Kidney epithelial cell (primary cell): ENCODE data around the gene SAP30L. TPM values are rescaled to one million over a fixed set of nuclear protein-coding genes. Genes with fewer than 3 reads are reported as not detected.

Experiments
- DNase-seq: peaks from one replicate; pipeline ENCODE4 v3.0.0-alpha.2; 2010; ENCODE audit warnings: low read depth
- H3K27me3 ChIP-seq: 2 replicates; pipeline ENCODE4 v1.6.0; 2011; ENCODE audit warnings: low read length; ENCODE audit not compliant: control insufficient read depth, insufficient read depth
- H3K36me3 ChIP-seq: 2 replicates; pipeline ENCODE4 v1.5.1; 2011; ENCODE audit warnings: low read length; ENCODE audit not compliant: control insufficient read depth, insufficient read depth
- H3K4me3 ChIP-seq: 2 replicates; pipeline ENCODE4 v1.5.1; 2011; ENCODE audit warnings: low read depth, mild to moderate bottlenecking, control low read depth, low read length
- CTCF ChIP-seq: IDR thresholded peaks from 2 replicates; pipeline ENCODE4 v1.5.1; 2011; ENCODE audit warnings: mild to moderate bottlenecking, moderate library complexity, low read length, control low read depth, inconsistent platforms; ENCODE audit not compliant: insufficient read depth, poor library complexity, severe bottlenecking
- total RNA-seq: library from RNA; depleted of rRNA; stranded (reverse); fragments of >200 nt; gene quantifications from 2 replicates; pipeline ENCODE4 v1.2.3, GENCODE V29; 2015

Gene SAP30L
- total RNA-seq, 1 donor from 2014 or later = 30.8 TPM

- TF ChIP-seq CTCF = no peak
- no peaks in the 10 kb centered on the region for H3K27me3 ChIP-seq
- H3K36me3 ChIP-seq = no peaks in the 10 kb centered on the region
- no peak overlapping the region for H3K4me3 ChIP-seq
- DNase-seq = no peak
Observed at GRCh38 chr5:154410786-154411185, 35.0 kb upstream of the SAP30L start.

- Histone ChIP-seq H3K4me3 (no peak overlapping the region), H3K36me3 (no peaks in the 10 kb centered on the region), H3K27me3 (no peaks in the 10 kb centered on the region)
- no peak for TF ChIP-seq CTCF
- no peak for DNase-seq
Observed at GRCh38 chr5:154411338-154411737, 34.5 kb upstream of the SAP30L start.

GRCh38 chr5:154412316-154412715, 33.5 kb upstream of the SAP30L start:
- no peak for DNase-seq
- TF ChIP-seq CTCF = no peak
- H3K4me3 ChIP-seq = no peak overlapping the region
- H3K36me3 ChIP-seq = peaks cover 2% of the 10 kb centered on the region
- no peaks in the 10 kb centered on the region for H3K27me3 ChIP-seq

- DNase-seq = no peak
- Histone ChIP-seq H3K27me3 (no peaks in the 10 kb centered on the region), H3K4me3 (no peak overlapping the region), H3K36me3 (peaks cover 2% of the 10 kb centered on the region)
- TF ChIP-seq CTCF = no peak
Observed at GRCh38 chr5:154412925-154413324, 32.9 kb upstream of the SAP30L start.

GRCh38 chr5:154415114-154415513, 30.7 kb upstream of the SAP30L start:
- Histone ChIP-seq H3K27me3 (no peaks in the 10 kb centered on the region), H3K4me3 (no peak overlapping the region), H3K36me3 (peaks cover 2% of the 10 kb centered on the region)
- no peak for DNase-seq
- no peak for TF ChIP-seq CTCF

GRCh38 chr5:154418344-154418820, 27.4 kb upstream of the SAP30L start:
- Histone ChIP-seq H3K27me3 (no peaks in the 10 kb centered on the region), H3K4me3 (no peak overlapping the region), H3K36me3 (peaks cover 2% of the 10 kb centered on the region)
- no peak for DNase-seq
- no peak for TF ChIP-seq CTCF
